Osteoblast (primary cell): Measurements from ENCODE around the gene QPCT. TPM values are rescaled to one million over a fixed set of nuclear protein-coding genes. Genes with fewer than 3 reads are reported as not detected.
A peak's percentile ranks its signal among the peaks of the same experiment; 100 is the strongest.

ENCODE experiments used
- DNase-seq: peaks from one replicate; pipeline ENCODE4 v3.0.0; 2011; ENCODE audit warnings: low spot score, mixed read lengths; ENCODE audit not compliant: insufficient read length; ENCODE audit errors: missing footprints
- H2AFZ ChIP-seq: 2 replicates; pipeline ENCODE4 v1.6.0; 2011; ENCODE audit warnings: mild to moderate bottlenecking, low read length
- H3K27ac ChIP-seq: 2 replicates; pipeline ENCODE4 v1.5.1; 2011; ENCODE audit warnings: mild to moderate bottlenecking, low read depth, low read length, moderate library complexity
- H3K27me3 ChIP-seq: 2 replicates; pipeline ENCODE4 v1.6.0; 2012; ENCODE audit warnings: mild to moderate bottlenecking, control low read depth, inconsistent platforms, low read length, moderate library complexity; ENCODE audit not compliant: insufficient read depth
- H3K36me3 ChIP-seq: 2 replicates; pipeline ENCODE4 v1.5.1; 2011; ENCODE audit warnings: mild to moderate bottlenecking, low read length, control low read depth, moderate library complexity; ENCODE audit not compliant: insufficient read depth
- H3K4me1 ChIP-seq: 2 replicates; pipeline ENCODE4 v1.5.1; 2011; ENCODE audit warnings: mild to moderate bottlenecking, low read length, control low read depth, moderate library complexity; ENCODE audit not compliant: insufficient read depth
- H3K4me2 ChIP-seq: 2 replicates; pipeline ENCODE4 v1.6.0; 2011; ENCODE audit warnings: mild to moderate bottlenecking, low read length; ENCODE audit not compliant: insufficient read depth
- H3K4me3 ChIP-seq: fragments of 200-600 bp; sonication (generic); 3 replicates; pipeline ENCODE4 v1.5.1; 2012; ENCODE audit warnings: mild to moderate bottlenecking, low read length, inconsistent platforms; ENCODE audit not compliant: insufficient read depth
- H3K79me2 ChIP-seq: 2 replicates; pipeline ENCODE4 v1.6.0; 2012; ENCODE audit warnings: mild to moderate bottlenecking, low read length, control low read depth, inconsistent platforms; ENCODE audit not compliant: insufficient read depth
- H3K9me3 ChIP-seq: 2 replicates; pipeline ENCODE4 v1.5.1; 2011; ENCODE audit warnings: low read depth, low read length, control low read depth
- H4K20me1 ChIP-seq: 2 replicates; pipeline ENCODE4 v1.6.0; 2012; ENCODE audit warnings: mild to moderate bottlenecking, low read length, control low read depth; ENCODE audit not compliant: insufficient read depth
- total RNA-seq: library from RNA; depleted of rRNA; stranded (reverse); fragments of >200 nt; gene quantifications from 2 replicates; pipeline ENCODE4 v1.2.3, GENCODE V29; 2012
- TF ChIP-seq, protein P1 (sequence below): IDR thresholded peaks from 2 replicates; pipeline ENCODE4 v1.5.1; 2011; ENCODE audit warnings: mild to moderate bottlenecking, low read depth, low read length, moderate library complexity; ENCODE audit errors: extremely low read depth

The QPCT gene
- total RNA-seq, 1 donor = 25.7 TPM

DNA sequence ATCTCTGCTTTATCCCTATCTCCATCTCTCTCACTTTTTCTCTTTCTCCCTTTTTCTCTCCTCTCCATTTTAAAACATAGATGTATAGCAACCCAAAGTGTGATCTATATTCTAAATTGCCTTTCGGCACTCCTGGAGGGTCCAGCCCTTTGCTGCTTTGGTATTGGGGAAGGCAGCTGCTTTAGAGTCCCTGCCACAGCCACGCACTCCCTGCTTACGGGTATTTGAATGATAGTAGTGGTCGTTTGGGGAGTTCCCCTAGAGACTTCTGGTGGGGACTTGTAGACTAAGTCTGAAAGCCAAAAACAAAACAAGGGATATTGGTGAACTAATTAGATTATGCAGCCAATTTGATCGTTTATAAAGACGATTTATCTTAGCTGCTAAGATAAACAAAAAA lies 11.9 kb downstream of the QPCT start:
- TF ChIP-seq, protein P1, sequence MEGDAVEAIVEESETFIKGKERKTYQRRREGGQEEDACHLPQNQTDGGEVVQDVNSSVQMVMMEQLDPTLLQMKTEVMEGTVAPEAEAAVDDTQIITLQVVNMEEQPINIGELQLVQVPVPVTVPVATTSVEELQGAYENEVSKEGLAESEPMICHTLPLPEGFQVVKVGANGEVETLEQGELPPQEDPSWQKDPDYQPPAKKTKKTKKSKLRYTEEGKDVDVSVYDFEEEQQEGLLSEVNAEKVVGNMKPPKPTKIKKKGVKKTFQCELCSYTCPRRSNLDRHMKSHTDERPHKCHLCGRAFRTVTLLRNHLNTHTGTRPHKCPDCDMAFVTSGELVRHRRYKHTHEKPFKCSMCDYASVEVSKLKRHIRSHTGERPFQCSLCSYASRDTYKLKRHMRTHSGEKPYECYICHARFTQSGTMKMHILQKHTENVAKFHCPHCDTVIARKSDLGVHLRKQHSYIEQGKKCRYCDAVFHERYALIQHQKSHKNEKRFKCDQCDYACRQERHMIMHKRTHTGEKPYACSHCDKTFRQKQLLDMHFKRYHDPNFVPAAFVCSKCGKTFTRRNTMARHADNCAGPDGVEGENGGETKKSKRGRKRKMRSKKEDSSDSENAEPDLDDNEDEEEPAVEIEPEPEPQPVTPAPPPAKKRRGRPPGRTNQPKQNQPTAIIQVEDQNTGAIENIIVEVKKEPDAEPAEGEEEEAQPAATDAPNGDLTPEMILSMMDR = no peak
- Histone ChIP-seq H3K36me3 (no peaks in the 10 kb centered on the region), H2AFZ (no peak overlapping the region), H3K9me3 (no peaks in the 10 kb centered on the region), H3K4me1 (peaks cover 12% of the 10 kb centered on the region), H3K27me3 (no peaks in the 10 kb centered on the region), H3K4me3 (no peak overlapping the region), H4K20me1 (no peaks in the 10 kb centered on the region), H3K27ac (no peak overlapping the region), H3K79me2 (no peaks in the 10 kb centered on the region), H3K4me2 (no peak overlapping the region)
- no peak for DNase-seq

DNA sequence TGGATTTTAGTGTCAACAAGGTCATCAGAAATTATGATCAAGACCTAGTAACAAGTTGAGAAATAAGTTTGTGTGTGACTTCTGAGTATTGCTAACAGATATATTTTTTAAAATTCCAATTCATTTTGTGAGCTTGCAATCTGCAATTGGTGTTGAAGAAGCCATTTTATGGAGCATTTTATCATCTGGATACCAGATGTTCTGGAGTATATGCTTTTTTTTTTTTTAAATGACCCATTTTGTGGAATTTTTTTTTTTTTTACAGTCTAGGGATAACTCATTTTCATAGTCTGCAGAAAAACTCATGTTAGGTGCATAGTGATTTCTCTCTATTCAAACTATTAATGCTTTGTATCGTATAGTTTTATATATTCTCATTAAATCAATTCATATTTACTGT lies 12.6 kb downstream of the QPCT start:
- Histone ChIP-seq H4K20me1 (no peaks in the 10 kb centered on the region), H3K9me3 (no peaks in the 10 kb centered on the region), H3K27ac (no peak overlapping the region), H3K36me3 (no peaks in the 10 kb centered on the region), H2AFZ (no peak overlapping the region), H3K79me2 (no peaks in the 10 kb centered on the region), H3K4me2 (no peak overlapping the region), H3K4me1 (peaks cover 12% of the 10 kb centered on the region), H3K27me3 (no peaks in the 10 kb centered on the region), H3K4me3 (no peak overlapping the region)
- DNase-seq = no peak
- TF ChIP-seq, protein P1 = no peak

DNA sequence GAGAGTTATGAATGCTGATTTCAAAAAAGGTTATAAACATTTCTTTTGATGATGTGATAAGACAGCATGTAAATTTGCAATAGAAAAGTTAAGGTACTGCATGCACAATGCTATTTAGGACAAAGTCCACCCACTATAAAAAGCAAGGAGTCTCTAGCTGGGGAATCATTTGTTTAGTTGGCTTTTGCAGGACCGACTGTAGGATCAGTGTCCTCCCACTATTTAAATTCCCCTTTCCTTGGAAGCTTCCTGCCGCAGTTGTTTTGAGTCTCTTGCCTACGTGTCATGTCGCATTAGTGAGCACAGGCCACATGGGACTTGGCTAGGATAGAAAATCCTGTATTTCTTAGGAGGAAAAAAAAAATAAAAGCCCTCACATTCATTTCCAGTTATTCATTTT lies 13.1 kb downstream of the QPCT start:
- Histone ChIP-seq H3K27me3 (no peaks in the 10 kb centered on the region), H3K4me3 (no peak overlapping the region), H3K36me3 (no peaks in the 10 kb centered on the region), H3K27ac (no peak overlapping the region), H3K9me3 (no peaks in the 10 kb centered on the region), H4K20me1 (no peaks in the 10 kb centered on the region), H3K4me2 (peak overlapping the region; percentile 27), H3K4me1 (peaks cover 12% of the 10 kb centered on the region), H3K79me2 (no peaks in the 10 kb centered on the region), H2AFZ (peak overlapping the region; percentile 2)
- TF ChIP-seq, protein P1 = no peak
- peak; percentile 68 for DNase-seq

DNA sequence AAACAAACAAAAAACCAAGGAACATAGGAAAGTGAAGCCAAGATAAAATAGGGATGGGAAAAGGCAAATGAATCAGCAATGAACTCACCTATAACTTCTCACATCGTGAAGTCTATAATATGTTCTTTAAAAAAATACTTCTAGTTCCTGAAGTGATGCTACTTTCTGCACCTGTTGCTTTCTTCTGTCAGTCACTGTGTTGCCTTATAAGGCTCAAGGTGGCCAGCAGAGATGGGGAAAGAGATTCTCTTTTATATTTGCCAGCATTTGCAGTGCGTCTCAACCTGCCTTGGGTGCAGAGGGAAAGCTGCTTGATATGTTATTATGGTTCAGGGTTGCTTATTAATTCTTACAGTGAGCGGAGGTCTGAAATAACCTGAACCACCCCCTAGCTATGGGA lies 14.0 kb downstream of the QPCT start:
- no peak overlapping the region for H3K27ac ChIP-seq
- no peak overlapping the region for H3K4me3 ChIP-seq
- H3K79me2 ChIP-seq = no peaks in the 10 kb centered on the region
- H3K9me3 ChIP-seq = no peaks in the 10 kb centered on the region
- H3K4me2 ChIP-seq = no peak overlapping the region
- TF ChIP-seq, protein P1 = no peak
- H4K20me1 ChIP-seq = no peaks in the 10 kb centered on the region
- no peaks in the 10 kb centered on the region for H3K27me3 ChIP-seq
- H3K36me3 ChIP-seq = no peaks in the 10 kb centered on the region
- no peak for DNase-seq
- H3K4me1 ChIP-seq = peaks cover 12% of the 10 kb centered on the region
- H2AFZ ChIP-seq = no peak overlapping the region
